A673 (cell line): ENCODE measurements around the gene COX6B2.

Experiments
- EZH2 ChIP-seq: fragments of 200-600 bp; sonication (generic); IDR thresholded peaks from 2 replicates; pipeline ENCODE4 v1.6.1; 2017; ENCODE audit warnings: borderline replicate concordance, low read depth, mild to moderate bottlenecking, mixed read lengths, antibody characterized with exemption, low read length; ENCODE audit not compliant: poor library complexity, severe bottlenecking
- TF ChIP-seq, protein P1 (sequence below): fragments of 300-800, 200-600 bp; sonication (generic); conservative IDR thresholded peaks from 2 replicates; pipeline ENCODE4 v1.5.1; 2017; ENCODE audit warnings: low read depth, mild to moderate bottlenecking, antibody characterized with exemption, low read length, moderate library complexity, mixed read lengths

DNA sequence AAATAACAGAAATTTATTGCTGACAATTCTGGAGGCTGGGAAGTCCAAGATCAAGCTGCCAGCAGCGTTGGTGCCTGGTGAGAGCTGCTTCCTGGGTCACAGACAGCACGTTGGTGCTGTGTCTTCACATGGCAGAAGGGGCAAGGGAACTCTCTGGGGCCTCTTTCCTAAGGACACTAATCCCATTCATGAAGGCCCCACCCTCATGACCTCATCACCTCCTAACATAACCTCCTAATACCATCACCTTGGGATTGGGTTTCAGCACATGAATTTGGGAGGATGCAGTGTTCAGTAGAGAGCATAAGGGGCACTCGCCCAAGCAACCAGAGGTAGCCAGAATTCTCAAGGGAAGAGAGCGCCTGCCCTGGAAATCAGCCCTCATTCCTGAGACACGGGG is 45.1 kb downstream of the COX6B2 start:
- no peak for TF ChIP-seq EZH2
- TF ChIP-seq, protein P1, sequence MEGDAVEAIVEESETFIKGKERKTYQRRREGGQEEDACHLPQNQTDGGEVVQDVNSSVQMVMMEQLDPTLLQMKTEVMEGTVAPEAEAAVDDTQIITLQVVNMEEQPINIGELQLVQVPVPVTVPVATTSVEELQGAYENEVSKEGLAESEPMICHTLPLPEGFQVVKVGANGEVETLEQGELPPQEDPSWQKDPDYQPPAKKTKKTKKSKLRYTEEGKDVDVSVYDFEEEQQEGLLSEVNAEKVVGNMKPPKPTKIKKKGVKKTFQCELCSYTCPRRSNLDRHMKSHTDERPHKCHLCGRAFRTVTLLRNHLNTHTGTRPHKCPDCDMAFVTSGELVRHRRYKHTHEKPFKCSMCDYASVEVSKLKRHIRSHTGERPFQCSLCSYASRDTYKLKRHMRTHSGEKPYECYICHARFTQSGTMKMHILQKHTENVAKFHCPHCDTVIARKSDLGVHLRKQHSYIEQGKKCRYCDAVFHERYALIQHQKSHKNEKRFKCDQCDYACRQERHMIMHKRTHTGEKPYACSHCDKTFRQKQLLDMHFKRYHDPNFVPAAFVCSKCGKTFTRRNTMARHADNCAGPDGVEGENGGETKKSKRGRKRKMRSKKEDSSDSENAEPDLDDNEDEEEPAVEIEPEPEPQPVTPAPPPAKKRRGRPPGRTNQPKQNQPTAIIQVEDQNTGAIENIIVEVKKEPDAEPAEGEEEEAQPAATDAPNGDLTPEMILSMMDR, result no peak
